Activated naive CD8-positive, alpha-beta T cell treated with anti-CD3 and anti-CD28 coated beads, Interleukin-2, amount 50 U/mL, for 24 hours (primary cell): ENCODE results near the gene FGF11.

Experiments used
- ATAC-seq: fragments of 150-1000 bp; cut with Tn5 transposase; one replicate; pipeline ENCODE4 v1.10.0; 2021
- DNase-seq: peaks from one replicate; pipeline ENCODE4 v3.0.0; 2021
- H3K27ac Mint-ChIP-seq: one replicate; pipeline ENCODE4 v1.8.0; 2021; ENCODE audit warnings: mild to moderate bottlenecking, mixed read lengths
- H3K27me3 Mint-ChIP-seq: one replicate; pipeline ENCODE4 v1.8.0; 2021; ENCODE audit warnings: mixed read lengths
- H3K36me3 Mint-ChIP-seq: one replicate; pipeline ENCODE4 v1.8.0; 2021; ENCODE audit warnings: low read depth, mixed read lengths
- H3K4me1 Mint-ChIP-seq: one replicate; pipeline ENCODE4 v1.8.0; 2021; ENCODE audit warnings: mixed read lengths
- H3K4me3 Mint-ChIP-seq: one replicate; pipeline ENCODE4 v1.8.0; 2021; ENCODE audit warnings: mild to moderate bottlenecking, moderate library complexity, mixed read lengths
- H3K9me3 Mint-ChIP-seq: one replicate; pipeline ENCODE4 v1.8.0; 2021; ENCODE audit warnings: mixed read lengths

Gene FGF11

GRCh38 chr17:7432296-7432695, 7.0 kb upstream of the FGF11 start:
- H3K9me3 Mint-ChIP-seq: no peaks in the 10 kb centered on the region
- DNase-seq: no peak
- no peaks in the 10 kb centered on the region for H3K36me3 Mint-ChIP-seq
- no peak for ATAC-seq
- no peak overlapping the region for H3K4me3 Mint-ChIP-seq
- no peaks in the 10 kb centered on the region for H3K27me3 Mint-ChIP-seq
- H3K27ac Mint-ChIP-seq: no peak overlapping the region
- peaks cover 17% of the 10 kb centered on the region for H3K4me1 Mint-ChIP-seq

- H3K4me1 Mint-ChIP-seq: peaks cover 44% of the 10 kb centered on the region
- H3K27me3 Mint-ChIP-seq: peaks cover 23% of the 10 kb centered on the region
- ATAC-seq (peak; percentile 25), DNase-seq (peak; percentile 65)
- peaks cover 4% of the 10 kb centered on the region for H3K36me3 Mint-ChIP-seq
- H3K9me3 Mint-ChIP-seq: no peaks in the 10 kb centered on the region
- peak overlapping the region; percentile 91 for H3K4me3 Mint-ChIP-seq
- peak overlapping the region; percentile 95 for H3K27ac Mint-ChIP-seq
These were observed 3.4 kb upstream of the FGF11 start for GRCh38 chr17:7435676-7436555.

GRCh38 chr17:7436556-7437368, 2.5 kb upstream of the FGF11 start:
- Mint-ChIP-seq H3K27ac (peak overlapping the region; percentile 95), H3K27me3 (peaks cover 30% of the 10 kb centered on the region), H3K4me1 (peaks cover 46% of the 10 kb centered on the region), H3K4me3 (peak overlapping the region; percentile 91), H3K9me3 (no peaks in the 10 kb centered on the region), H3K36me3 (peaks cover 4% of the 10 kb centered on the region)
- DNase-seq (peak; percentile 84), ATAC-seq (peak; percentile 77)

GRCh38 chr17:7437369-7437863, 1.9 kb upstream of the FGF11 start:
- H3K27ac Mint-ChIP-seq: no peak overlapping the region
- peak overlapping the region; percentile 91 for H3K4me3 Mint-ChIP-seq
- H3K4me1 Mint-ChIP-seq: peaks cover 46% of the 10 kb centered on the region
- H3K27me3 Mint-ChIP-seq: peaks cover 34% of the 10 kb centered on the region
- no peak for ATAC-seq
- H3K36me3 Mint-ChIP-seq: peaks cover 4% of the 10 kb centered on the region
- DNase-seq: no peak
- H3K9me3 Mint-ChIP-seq: no peaks in the 10 kb centered on the region

- H3K27me3 Mint-ChIP-seq: peaks cover 39% of the 10 kb centered on the region
- no peak for ATAC-seq
These were observed 1.2 kb upstream of the FGF11 start for GRCh38 chr17:7437950-7438614.

GRCh38 chr17:7438656-7439460, 454 bp upstream of the FGF11 start:
- ATAC-seq (no peak), DNase-seq (no peak)
- Mint-ChIP-seq H3K9me3 (no peaks in the 10 kb centered on the region), H3K36me3 (peaks cover 4% of the 10 kb centered on the region), H3K27me3 (peaks cover 45% of the 10 kb centered on the region), H3K4me1 (peaks cover 46% of the 10 kb centered on the region), H3K4me3 (peak overlapping the region; percentile 73), H3K27ac (no peak overlapping the region)

More at GRCh38 chr17:7437950-7438614, 1.2 kb upstream of the FGF11 start:
- Mint-ChIP-seq H3K4me1 (peaks cover 46% of the 10 kb centered on the region), H3K36me3 (peaks cover 4% of the 10 kb centered on the region), H3K4me3 (peak overlapping the region; percentile 73), H3K9me3 (no peaks in the 10 kb centered on the region), H3K27ac (no peak overlapping the region)
- peak; percentile 79 for DNase-seq

GRCh38 chr17:7440113-7440833, 961 bp downstream of the FGF11 start:
- peak; percentile 64 for DNase-seq
- Mint-ChIP-seq H3K4me3 (peak overlapping the region; percentile 80), H3K4me1 (peaks cover 47% of the 10 kb centered on the region), H3K9me3 (no peaks in the 10 kb centered on the region), H3K27ac (no peak overlapping the region), H3K27me3 (peaks cover 53% of the 10 kb centered on the region), H3K36me3 (peaks cover 4% of the 10 kb centered on the region)
- ATAC-seq: no peak

- Mint-ChIP-seq H3K4me1 (peaks cover 49% of the 10 kb centered on the region), H3K36me3 (peaks cover 4% of the 10 kb centered on the region), H3K9me3 (no peaks in the 10 kb centered on the region), H3K27me3 (peaks cover 58% of the 10 kb centered on the region), H3K27ac (no peak overlapping the region), H3K4me3 (peak overlapping the region; percentile 80)
- ATAC-seq: no peak
- DNase-seq: peak; percentile 55
These were observed 1.5 kb downstream of the FGF11 start for GRCh38 chr17:7440834-7441195.

GRCh38 chr17:7441266-7441665, 2.0 kb downstream of the FGF11 start:
- H3K9me3 Mint-ChIP-seq: no peaks in the 10 kb centered on the region
- peaks cover 60% of the 10 kb centered on the region for H3K27me3 Mint-ChIP-seq
- H3K27ac Mint-ChIP-seq: no peak overlapping the region
- peaks cover 4% of the 10 kb centered on the region for H3K36me3 Mint-ChIP-seq
- no peak for DNase-seq
- ATAC-seq: no peak
- H3K4me1 Mint-ChIP-seq: peaks cover 50% of the 10 kb centered on the region
- no peak overlapping the region for H3K4me3 Mint-ChIP-seq

GRCh38 chr17:7442142-7442541, 2.8 kb downstream of the FGF11 start:
- no peak overlapping the region for H3K4me3 Mint-ChIP-seq
- H3K27ac Mint-ChIP-seq: no peak overlapping the region
- peaks cover 66% of the 10 kb centered on the region for H3K27me3 Mint-ChIP-seq
- peaks cover 46% of the 10 kb centered on the region for H3K4me1 Mint-ChIP-seq
- DNase-seq: no peak
- H3K36me3 Mint-ChIP-seq: peaks cover 4% of the 10 kb centered on the region
- no peak for ATAC-seq
- no peaks in the 10 kb centered on the region for H3K9me3 Mint-ChIP-seq

GRCh38 chr17:7443499-7444485, 4.5 kb downstream of the FGF11 start:
- peaks cover 3% of the 10 kb centered on the region for H3K36me3 Mint-ChIP-seq
- H3K4me1 Mint-ChIP-seq: peaks cover 37% of the 10 kb centered on the region
- ATAC-seq: no peak
- no peak overlapping the region for H3K4me3 Mint-ChIP-seq
- no peak for DNase-seq
- no peak overlapping the region for H3K27ac Mint-ChIP-seq
- H3K27me3 Mint-ChIP-seq: peaks cover 61% of the 10 kb centered on the region
- no peaks in the 10 kb centered on the region for H3K9me3 Mint-ChIP-seq
